ENCODE measurements around the gene ATP1A4.

- TF ChIP-seq CTCF (IDR thresholded peaks at IDR 0.05), result no peak
- no peak for TF ChIP-seq POLR2AphosphoS5 (IDR thresholded peaks at IDR 0.05; ENCODE audit: low read depth, low read length)
- no peak for TF ChIP-seq REST (IDR thresholded peaks at IDR 0.05; ENCODE audit: insufficient read depth in 1 of 2, low read depth in 2 of 2, low read length in 1 of 2)
- TF ChIP-seq TCF7L2 (IDR thresholded peaks at IDR 0.05; ENCODE audit: low read depth, low read length), result no peak
- TF ChIP-seq SIN3A (IDR thresholded peaks at IDR 0.05; ENCODE audit: borderline replicate concordance, insufficient read depth, low read depth, low read length), result no peak
Measured at GRCh38 chr1:160168016-160168415, 16.6 kb downstream of the ATP1A4 start.

Measured in Panc1 (cell line).